ENCODE data around the gene F2.

GRCh38 chr11:46675949-46676348 lies 43.1 kb upstream of the F2 start:
- no peak for TF ChIP-seq RAD21 (IDR thresholded peaks at IDR 0.05)
- TF ChIP-seq, protein P1, sequence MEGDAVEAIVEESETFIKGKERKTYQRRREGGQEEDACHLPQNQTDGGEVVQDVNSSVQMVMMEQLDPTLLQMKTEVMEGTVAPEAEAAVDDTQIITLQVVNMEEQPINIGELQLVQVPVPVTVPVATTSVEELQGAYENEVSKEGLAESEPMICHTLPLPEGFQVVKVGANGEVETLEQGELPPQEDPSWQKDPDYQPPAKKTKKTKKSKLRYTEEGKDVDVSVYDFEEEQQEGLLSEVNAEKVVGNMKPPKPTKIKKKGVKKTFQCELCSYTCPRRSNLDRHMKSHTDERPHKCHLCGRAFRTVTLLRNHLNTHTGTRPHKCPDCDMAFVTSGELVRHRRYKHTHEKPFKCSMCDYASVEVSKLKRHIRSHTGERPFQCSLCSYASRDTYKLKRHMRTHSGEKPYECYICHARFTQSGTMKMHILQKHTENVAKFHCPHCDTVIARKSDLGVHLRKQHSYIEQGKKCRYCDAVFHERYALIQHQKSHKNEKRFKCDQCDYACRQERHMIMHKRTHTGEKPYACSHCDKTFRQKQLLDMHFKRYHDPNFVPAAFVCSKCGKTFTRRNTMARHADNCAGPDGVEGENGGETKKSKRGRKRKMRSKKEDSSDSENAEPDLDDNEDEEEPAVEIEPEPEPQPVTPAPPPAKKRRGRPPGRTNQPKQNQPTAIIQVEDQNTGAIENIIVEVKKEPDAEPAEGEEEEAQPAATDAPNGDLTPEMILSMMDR (IDR thresholded peaks at IDR 0.05; ENCODE audit: low read depth, low read length, missing input control) = no peak
- TF ChIP-seq, protein P2, sequence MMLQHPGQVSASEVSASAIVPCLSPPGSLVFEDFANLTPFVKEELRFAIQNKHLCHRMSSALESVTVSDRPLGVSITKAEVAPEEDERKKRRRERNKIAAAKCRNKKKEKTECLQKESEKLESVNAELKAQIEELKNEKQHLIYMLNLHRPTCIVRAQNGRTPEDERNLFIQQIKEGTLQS (IDR thresholded peaks at IDR 0.05) = no peak
- no peak for TF ChIP-seq ZBTB33 (IDR thresholded peaks at IDR 0.05)
- no peak for TF ChIP-seq JUND (IDR thresholded peaks at IDR 0.05)
- no peak for TF ChIP-seq YY1 (IDR thresholded peaks at IDR 0.05)
- TF ChIP-seq GABPA (IDR thresholded peaks at IDR 0.05 in 1 of 2, conservative IDR thresholded peaks at IDR 0.05 in 1 of 2) = no peak
- no peak for TF ChIP-seq EGR1 (IDR thresholded peaks at IDR 0.05; ENCODE audit: low read depth in 2 of 2)
- TF ChIP-seq MAX (IDR thresholded peaks at IDR 0.05) = no peak

Data from liver (tissue), 3 donors.